HEK293 (cell line): ENCODE measurements around the gene FDXR.

ENCODE experiments used
- BCL11A ChIP-seq: fragments of 450-650 bp; formaldehyde crosslinking; IDR thresholded peaks from 2 replicates; pipeline ENCODE4 v1.5.1; 2016; ENCODE audit warnings: low read depth, missing biosample characterization, missing genetic modification characterization
- CTCF ChIP-seq: fragments of 450-650 bp; formaldehyde crosslinking; IDR thresholded peaks from 2 replicates; pipeline ENCODE4 v1.5.1; 2016; ENCODE audit warnings: missing biosample characterization, missing genetic modification characterization
- ZNF548 ChIP-seq: fragments of 450-650 bp; formaldehyde crosslinking; IDR thresholded peaks from 2 replicates; pipeline ENCODE4 v1.5.1; 2016; ENCODE audit warnings: missing biosample characterization, missing genetic modification characterization
- ZNF596 ChIP-seq: fragments of 450-650 bp; IDR thresholded peaks from 2 replicates; pipeline ENCODE4 v1.5.0; 2018; ENCODE audit warnings: missing biosample characterization, mild to moderate bottlenecking, missing genetic modification characterization, moderate library complexity
- ZNF624 ChIP-seq: fragments of 450-650 bp; formaldehyde crosslinking; IDR thresholded peaks from 2 replicates; pipeline ENCODE4 v1.5.1; 2017; ENCODE audit warnings: missing biosample characterization, missing genetic modification characterization

GRCh38 chr17:74921026-74921681, 48.4 kb upstream of the FDXR start:
- no peak for TF ChIP-seq BCL11A (tag by site-specific recombination)
- no peak for TF ChIP-seq CTCF
- TF ChIP-seq ZNF548 (tag by site-specific recombination) = no peak
- TF ChIP-seq ZNF596 (tag by site-specific recombination) = no peak
- TF ChIP-seq ZNF624 (tag by site-specific recombination) = no peak
